ENCODE results near the gene HBG1. TPM values are rescaled to one million over a fixed set of nuclear protein-coding genes. Genes with fewer than 3 reads are reported as not detected.
"Not testable (repeated sequence)": the region's sequence is repeated elsewhere in the genome, so short reads cannot be mapped to it uniquely, and the experiment has no call there.

Gene HBG1
- total RNA-seq (612 TPM), polyA plus RNA-seq (0.41 TPM)
- long read RNA-seq, donor 1, transcript HBG1-203 (2 exons, 1,464 nt): minor isoform, 5 of 133 reads
- long read RNA-seq, donor 1, transcript HBG1-201 (3 exons, 779 nt): major isoform, 81 of 133 reads
- long read RNA-seq, donor 1, partial matches to known transcripts: 47 of 133 reads
- long read RNA-seq, donor 1, other reads (novel, unspliced or antisense): 0 of 133 reads
- long read RNA-seq, donor 2: 0 reads
- long read RNA-seq, donor 3, transcript HBG1-203 (2 exons, 1,464 nt): minor isoform, 17 of 2,300 reads
- long read RNA-seq, donor 3, transcript HBG1-201 (3 exons, 779 nt): major isoform, 1,101 of 2,300 reads
- long read RNA-seq, donor 3, partial matches to known transcripts: 1,077 of 2,300 reads
- long read RNA-seq, donor 3, other reads (novel, unspliced or antisense): 104 of 2,300 reads
- long read RNA-seq, donor 4, transcript HBG1-203 (2 exons, 1,464 nt): minor isoform, 11 of 601 reads
- long read RNA-seq, donor 4, transcript HBG1-201 (3 exons, 779 nt): major isoform, 277 of 601 reads
- long read RNA-seq, donor 4, partial matches to known transcripts: 291 of 601 reads
- long read RNA-seq, donor 4, other reads (novel, unspliced or antisense): 22 of 601 reads
- long read RNA-seq, donor 5, transcript HBG1-201 (3 exons, 779 nt): major isoform, 1,221 of 2,247 reads
- long read RNA-seq, donor 5, transcript HBG1-203 (2 exons, 1,464 nt): minor isoform, 30 of 2,247 reads
- long read RNA-seq, donor 5, partial matches to known transcripts: 880 of 2,247 reads
- long read RNA-seq, donor 5, other reads (novel, unspliced or antisense): 114 of 2,247 reads
- long read RNA-seq, donor 6, transcript HBG1-203 (2 exons, 1,464 nt): minor isoform, 14 of 748 reads
- long read RNA-seq, donor 6, transcript HBG1-201 (3 exons, 779 nt): major isoform, 453 of 748 reads
- long read RNA-seq, donor 6, partial matches to known transcripts: 281 of 748 reads
- long read RNA-seq, donor 6, other reads (novel, unspliced or antisense): 0 of 748 reads
- long read RNA-seq, donor 7, transcript HBG1-203 (2 exons, 1,464 nt): minor isoform, 7 of 1,184 reads
- long read RNA-seq, donor 7, transcript HBG1-201 (3 exons, 779 nt): major isoform, 698 of 1,184 reads
- long read RNA-seq, donor 7, partial matches to known transcripts: 456 of 1,184 reads
- long read RNA-seq, donor 7, other reads (novel, unspliced or antisense): 21 of 1,184 reads
- long read RNA-seq, donor 8, transcript HBG1-203 (2 exons, 1,464 nt): minor isoform, 24 of 1,095 reads
- long read RNA-seq, donor 8, transcript HBG1-201 (3 exons, 779 nt): major isoform, 723 of 1,095 reads
- long read RNA-seq, donor 8, partial matches to known transcripts: 328 of 1,095 reads
- long read RNA-seq, donor 8, other reads (novel, unspliced or antisense): 20 of 1,095 reads
- long read RNA-seq, donor 9, transcript HBG1-201 (3 exons, 779 nt): major isoform, 274 of 472 reads
- long read RNA-seq, donor 9, transcript HBG1-203 (2 exons, 1,464 nt): minor isoform, 8 of 472 reads
- long read RNA-seq, donor 9, partial matches to known transcripts: 175 of 472 reads
- long read RNA-seq, donor 9, other reads (novel, unspliced or antisense): 15 of 472 reads
- long read RNA-seq, donor 10, transcript HBG1-203 (2 exons, 1,464 nt): minor isoform, 33 of 623 reads
- long read RNA-seq, donor 10, transcript HBG1-201 (3 exons, 779 nt): major isoform, 563 of 623 reads
- long read RNA-seq, donor 10, partial matches to known transcripts: 0 of 623 reads
- long read RNA-seq, donor 10, other reads (novel, unspliced or antisense): 26 of 623 reads

DNA sequence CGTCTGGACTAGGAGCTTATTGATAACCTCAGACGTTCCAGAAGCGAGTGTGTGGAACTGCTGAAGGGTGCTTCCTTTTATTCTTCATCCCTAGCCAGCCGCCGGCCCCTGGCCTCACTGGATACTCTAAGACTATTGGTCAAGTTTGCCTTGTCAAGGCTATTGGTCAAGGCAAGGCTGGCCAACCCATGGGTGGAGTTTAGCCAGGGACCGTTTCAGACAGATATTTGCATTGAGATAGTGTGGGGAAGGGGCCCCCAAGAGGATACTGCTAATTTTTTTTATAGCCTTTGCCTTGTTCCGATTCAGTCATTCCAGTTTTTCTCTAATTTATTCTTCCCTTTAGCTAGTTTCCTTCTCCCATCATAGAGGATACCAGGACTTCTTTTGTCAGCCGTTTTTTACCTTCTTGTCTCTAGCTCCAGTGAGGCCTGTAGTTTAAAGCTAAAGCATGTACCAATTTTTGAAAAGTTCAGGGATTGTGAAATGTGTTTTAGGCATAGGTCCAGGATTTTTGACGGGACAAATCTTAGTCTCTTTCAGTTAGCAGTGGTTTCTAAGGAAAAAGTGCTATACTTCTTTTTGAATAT lies at the start of gene HBG1:
TSS of gene HBG1 (minus strand) at position 51 of the 590 bp plus-strand sequence. CDS start 53 bp downstream, outside the sequence.
- not testable (repeated sequence) for H3K27ac ChIP-seq (ENCODE audit: low read depth in 1 of 2, low read length in 1 of 2); H3K27me3 ChIP-seq (ENCODE audit: control insufficient read depth in 2 of 2, insufficient read depth in 1 of 2, low read length in 1 of 2); H3K4me1 ChIP-seq (ENCODE audit: control insufficient read depth in 2 of 2, insufficient read depth in 2 of 2, low read length in 2 of 2); H3K36me3 ChIP-seq (ENCODE audit: control insufficient read depth in 2 of 2, insufficient read depth in 2 of 2, low read length in 1 of 2); H3K9me3 ChIP-seq (ENCODE audit: control insufficient read depth in 2 of 2, insufficient read depth in 1 of 2, low read length in 1 of 2); H3K4me3 ChIP-seq (ENCODE audit: low read length in 2 of 2); DNase-seq (ENCODE audit: low read depth in 6 of 9, low spot score in 9 of 9)
- 88% methylated on average over 4 of the region's 9 CpGs for WGBS

DNA sequence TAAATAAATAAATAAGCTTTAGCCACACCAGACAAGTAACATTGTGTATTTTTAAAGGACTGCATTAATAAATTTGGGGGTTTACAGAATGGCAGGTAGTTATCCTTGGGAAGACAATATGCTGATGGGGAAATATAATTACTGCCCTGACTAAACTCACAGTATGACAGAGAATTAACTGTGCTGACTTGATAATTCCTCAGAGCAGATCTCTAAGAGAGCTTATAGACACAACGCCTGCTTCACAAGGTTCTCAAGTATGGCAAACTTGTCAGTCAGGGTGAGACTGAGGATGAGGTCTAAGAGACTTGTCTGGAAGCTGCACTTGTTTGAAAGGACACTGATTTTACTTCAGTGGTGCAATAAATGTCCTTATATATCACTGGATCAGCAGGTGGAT lies 48.8 kb upstream of the HBG1 start:
- 93% methylated on average over 1 of the region's 1 CpG for WGBS
- H3K27ac ChIP-seq (ENCODE audit: low read depth in 1 of 2, low read length in 1 of 2): no peak overlapping the region

DNA sequence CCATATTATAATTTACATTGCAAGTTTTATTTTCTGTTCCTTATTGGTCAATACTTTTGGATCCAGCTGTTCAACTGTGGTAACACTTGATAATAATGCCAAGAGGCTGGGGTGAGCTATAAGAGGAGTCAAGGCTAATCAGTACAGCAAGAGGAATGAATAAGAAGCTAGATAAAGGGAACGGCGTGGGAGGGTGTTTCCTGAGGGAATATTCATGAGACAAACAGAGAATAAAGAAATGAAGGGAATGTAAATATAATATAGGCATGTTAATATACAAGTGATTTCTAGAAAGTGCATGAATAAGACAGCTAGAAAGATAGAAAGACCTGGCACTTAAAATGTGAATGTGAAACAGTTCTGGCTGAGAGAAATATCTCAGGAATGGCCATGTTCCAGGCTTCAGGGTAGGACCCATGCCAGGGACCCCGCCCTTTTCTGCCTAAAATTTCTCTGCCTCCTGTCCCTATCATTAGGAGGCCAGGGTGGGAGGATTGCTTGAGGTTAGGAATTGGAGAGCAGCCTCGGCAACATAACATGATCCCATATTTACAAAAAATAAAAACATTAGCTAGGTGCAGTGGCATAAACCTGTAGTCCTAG lies 48.2 kb upstream of the HBG1 start:
- Histone ChIP-seq H3K4me3 (ENCODE audit: low read length in 2 of 2) (no peak overlapping the region), H3K36me3 (ENCODE audit: control insufficient read depth in 2 of 2, insufficient read depth in 2 of 2, low read length in 1 of 2) (no peaks in the 10 kb centered on the region), H3K27me3 (ENCODE audit: control insufficient read depth in 2 of 2, insufficient read depth in 1 of 2, low read length in 1 of 2) (no peaks in the 10 kb centered on the region), H3K4me1 (ENCODE audit: control insufficient read depth in 2 of 2, insufficient read depth in 2 of 2, low read length in 2 of 2) (no peaks in the 10 kb centered on the region), H3K9me3 (ENCODE audit: control insufficient read depth in 2 of 2, insufficient read depth in 1 of 2, low read length in 1 of 2) (no peaks in the 10 kb centered on the region), H3K27ac (ENCODE audit: low read depth in 1 of 2, low read length in 1 of 2) (no peak overlapping the region)
- DNase-seq (ENCODE audit: low read depth in 6 of 9, low spot score in 9 of 9): no peak
- 91% methylated on average over 4 of the region's 4 CpGs for WGBS

More for the DNA sequence above, 48.8 kb upstream of the HBG1 start:
- H3K4me1 ChIP-seq (ENCODE audit: control insufficient read depth in 2 of 2, insufficient read depth in 2 of 2, low read length in 2 of 2): no peaks in the 10 kb centered on the region
- no peak for DNase-seq (ENCODE audit: low read depth in 6 of 9, low spot score in 9 of 9)
- no peaks in the 10 kb centered on the region for H3K9me3 ChIP-seq (ENCODE audit: control insufficient read depth in 2 of 2, insufficient read depth in 1 of 2, low read length in 1 of 2)
- no peak overlapping the region for H3K4me3 ChIP-seq (ENCODE audit: low read length in 2 of 2)
- no peaks in the 10 kb centered on the region for H3K27me3 ChIP-seq (ENCODE audit: control insufficient read depth in 2 of 2, insufficient read depth in 1 of 2, low read length in 1 of 2)
- H3K36me3 ChIP-seq (ENCODE audit: control insufficient read depth in 2 of 2, insufficient read depth in 2 of 2, low read length in 1 of 2): no peaks in the 10 kb centered on the region

DNA sequence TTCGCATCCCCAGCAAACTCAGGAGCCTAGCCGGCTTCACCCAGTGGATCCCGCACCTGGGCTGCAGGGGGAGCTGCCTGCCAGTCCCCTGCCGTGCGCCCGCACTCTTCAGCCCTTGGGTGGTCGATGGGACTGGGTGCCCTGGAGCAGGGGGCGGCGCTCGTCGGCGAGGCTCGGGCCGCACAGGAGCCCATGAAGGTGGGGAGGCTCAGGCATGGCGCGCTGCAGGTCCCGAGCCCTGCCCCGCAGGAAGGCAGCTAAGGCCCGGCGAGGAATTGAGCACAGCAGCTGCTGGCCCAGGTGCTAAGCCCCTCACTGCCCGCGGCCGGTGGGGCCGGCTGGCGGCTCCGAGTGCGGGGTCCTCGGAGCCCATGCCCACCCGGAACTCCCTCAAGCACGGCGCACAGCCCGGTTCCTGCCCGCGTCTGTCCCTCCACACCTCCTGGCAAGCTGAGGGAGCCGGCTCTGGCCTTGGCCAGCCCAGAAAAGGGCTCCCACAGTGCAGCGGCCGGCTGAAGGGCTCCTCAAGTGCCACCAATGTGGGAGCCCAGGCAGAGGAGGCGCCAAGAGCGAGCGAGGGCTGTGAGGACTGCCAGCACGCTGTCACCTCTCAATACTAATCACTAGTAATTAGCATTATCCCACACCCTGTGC lies 44.8 kb upstream of the HBG1 start:
- not testable (repeated sequence) for DNase-seq (ENCODE audit: low read depth in 6 of 9, low spot score in 9 of 9); H3K9me3 ChIP-seq (ENCODE audit: control insufficient read depth in 2 of 2, insufficient read depth in 1 of 2, low read length in 1 of 2); H3K27ac ChIP-seq (ENCODE audit: low read depth in 1 of 2, low read length in 1 of 2); H3K4me1 ChIP-seq (ENCODE audit: control insufficient read depth in 2 of 2, insufficient read depth in 2 of 2, low read length in 2 of 2); H3K4me3 ChIP-seq (ENCODE audit: low read length in 2 of 2); H3K36me3 ChIP-seq (ENCODE audit: control insufficient read depth in 2 of 2, insufficient read depth in 2 of 2, low read length in 1 of 2); H3K27me3 ChIP-seq (ENCODE audit: control insufficient read depth in 2 of 2, insufficient read depth in 1 of 2, low read length in 1 of 2)
- 97% methylated on average over 41 of the region's 41 CpGs for WGBS

DNA sequence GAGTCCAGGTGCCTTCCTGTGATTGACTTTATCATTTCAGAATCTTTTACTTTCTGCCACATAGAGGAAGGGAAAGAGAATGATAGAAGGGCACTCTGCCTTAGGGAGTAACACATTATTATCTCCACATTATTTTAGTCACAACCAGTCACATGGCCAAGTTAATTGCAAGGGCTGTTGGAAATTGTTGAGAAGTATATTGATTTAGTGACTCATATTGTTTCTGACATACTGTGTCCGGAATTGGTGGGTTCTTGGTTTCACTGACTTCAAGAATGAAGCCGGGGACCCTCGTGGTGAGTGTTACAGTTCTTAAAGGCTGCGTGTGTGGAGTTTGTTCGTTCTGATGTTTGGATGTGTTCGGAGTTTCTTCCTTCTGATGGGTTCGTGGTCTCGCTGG lies 43.4 kb upstream of the HBG1 start:
- Histone ChIP-seq H3K9me3 (ENCODE audit: control insufficient read depth in 2 of 2, insufficient read depth in 1 of 2, low read length in 1 of 2) (no peaks in the 10 kb centered on the region), H3K36me3 (ENCODE audit: control insufficient read depth in 2 of 2, insufficient read depth in 2 of 2, low read length in 1 of 2) (no peaks in the 10 kb centered on the region), H3K4me3 (ENCODE audit: low read length in 2 of 2) (no peak overlapping the region), H3K4me1 (ENCODE audit: control insufficient read depth in 2 of 2, insufficient read depth in 2 of 2, low read length in 2 of 2) (no peaks in the 10 kb centered on the region), H3K27me3 (ENCODE audit: control insufficient read depth in 2 of 2, insufficient read depth in 1 of 2, low read length in 1 of 2) (no peaks in the 10 kb centered on the region), H3K27ac (ENCODE audit: low read depth in 1 of 2, low read length in 1 of 2) (no peak overlapping the region)
- no peak for DNase-seq (ENCODE audit: low read depth in 6 of 9, low spot score in 9 of 9)
- 95% methylated on average over 8 of the region's 8 CpGs for WGBS

DNA sequence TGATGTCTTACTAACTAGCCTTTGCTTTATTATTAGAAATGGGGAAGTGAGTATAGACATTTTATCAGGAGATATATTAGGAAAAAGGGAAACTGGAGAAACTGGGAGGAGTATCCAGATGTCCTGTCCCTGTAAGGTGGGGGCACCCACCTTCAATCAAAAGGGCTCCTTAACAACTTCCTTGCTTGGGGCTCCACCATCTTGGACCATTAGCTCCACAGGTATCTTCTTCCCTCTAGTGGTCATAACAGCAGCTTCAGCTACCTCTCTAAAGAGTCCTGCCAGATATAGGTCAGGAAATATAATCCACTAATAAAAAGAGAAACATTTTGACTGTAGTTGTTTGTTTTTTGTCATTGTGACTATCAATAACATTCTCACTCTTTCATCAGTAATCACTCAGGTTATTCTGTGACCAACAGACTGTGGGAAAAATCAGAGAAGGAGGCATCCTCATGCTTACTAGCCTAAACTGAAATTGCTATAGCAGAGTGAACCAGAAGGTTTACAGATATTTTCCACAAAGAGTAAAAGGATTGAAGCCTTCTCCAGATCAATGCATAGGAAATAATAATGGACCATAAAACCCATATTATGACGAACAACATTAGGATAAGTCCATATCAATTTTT lies 41.7 kb upstream of the HBG1 start:
- H3K4me3 ChIP-seq (ENCODE audit: low read length in 2 of 2): no peak overlapping the region
- 91% methylated on average over 1 of the region's 1 CpG for WGBS

DNA sequence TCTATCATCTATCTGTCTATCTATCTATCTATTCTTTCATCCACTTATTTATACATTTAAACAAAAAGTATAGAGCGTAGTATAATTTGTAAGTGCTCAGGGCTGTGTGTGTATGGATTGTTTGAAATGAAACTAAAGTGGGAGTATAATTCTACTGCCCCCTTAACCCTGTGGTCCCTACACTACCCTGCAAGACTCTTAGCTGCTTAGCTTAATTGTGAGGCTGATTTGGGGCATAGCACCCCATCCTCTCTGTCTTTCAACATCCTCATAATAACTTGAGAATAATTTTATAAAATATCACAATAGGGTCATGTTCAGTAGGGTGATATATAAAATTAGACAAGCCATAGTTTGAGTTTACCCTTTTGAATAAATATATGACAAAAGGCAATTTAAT lies 40.4 kb upstream of the HBG1 start:
- H3K36me3 ChIP-seq (ENCODE audit: control insufficient read depth in 2 of 2, insufficient read depth in 2 of 2, low read length in 1 of 2): no peaks in the 10 kb centered on the region
- no peaks in the 10 kb centered on the region for H3K4me1 ChIP-seq (ENCODE audit: control insufficient read depth in 2 of 2, insufficient read depth in 2 of 2, low read length in 2 of 2)
- no peaks in the 10 kb centered on the region for H3K27me3 ChIP-seq (ENCODE audit: control insufficient read depth in 2 of 2, insufficient read depth in 1 of 2, low read length in 1 of 2)
- H3K4me3 ChIP-seq (ENCODE audit: low read length in 2 of 2): no peak overlapping the region
- no peaks in the 10 kb centered on the region for H3K9me3 ChIP-seq (ENCODE audit: control insufficient read depth in 2 of 2, insufficient read depth in 1 of 2, low read length in 1 of 2)
- WGBS: 99% methylated on average over 1 of the region's 1 CpG
- no peak for DNase-seq (ENCODE audit: low read depth in 6 of 9, low spot score in 9 of 9)
- no peak overlapping the region for H3K27ac ChIP-seq (ENCODE audit: low read depth in 1 of 2, low read length in 1 of 2)

More for the DNA sequence above, 41.7 kb upstream of the HBG1 start:
- H3K4me1 ChIP-seq (ENCODE audit: control insufficient read depth in 2 of 2, insufficient read depth in 2 of 2, low read length in 2 of 2): no peaks in the 10 kb centered on the region
- DNase-seq (ENCODE audit: low read depth in 6 of 9, low spot score in 9 of 9): peak in 1 of 9 donors; percentile 6
- H3K9me3 ChIP-seq (ENCODE audit: control insufficient read depth in 2 of 2, insufficient read depth in 1 of 2, low read length in 1 of 2): no peaks in the 10 kb centered on the region
- H3K27ac ChIP-seq (ENCODE audit: low read depth in 1 of 2, low read length in 1 of 2): no peak overlapping the region
- no peaks in the 10 kb centered on the region for H3K36me3 ChIP-seq (ENCODE audit: control insufficient read depth in 2 of 2, insufficient read depth in 2 of 2, low read length in 1 of 2)
- H3K27me3 ChIP-seq (ENCODE audit: control insufficient read depth in 2 of 2, insufficient read depth in 1 of 2, low read length in 1 of 2): no peaks in the 10 kb centered on the region
